Endodermal cell (in vitro differentiated cells): ENCODE measurements around the gene MCL1. TPM values are rescaled to one million over a fixed set of nuclear protein-coding genes. Genes with fewer than 3 reads are reported as not detected.
"Not testable (repeated sequence)": the region's sequence is repeated elsewhere in the genome, so short reads cannot be mapped to it uniquely, and the experiment has no call there.

Experiments
- DNase-seq: peaks from one replicate; pipeline ENCODE4 v3.0.0-alpha.2; 2017
- H3K27ac ChIP-seq: 2 replicates; pipeline ENCODE4 v1.5.1; 2013; ENCODE audit warnings: mild to moderate bottlenecking, low read depth, low read length, moderate library complexity
- H3K27me3 ChIP-seq: 2 replicates; pipeline ENCODE4 v1.6.1; 2013; ENCODE audit warnings: mild to moderate bottlenecking, low read length, moderate library complexity; ENCODE audit not compliant: insufficient read depth, control insufficient read depth, poor library complexity, severe bottlenecking
- H3K36me3 ChIP-seq: 2 replicates; pipeline ENCODE4 v1.7.0; 2013; ENCODE audit warnings: mild to moderate bottlenecking, low read length, moderate library complexity; ENCODE audit not compliant: control insufficient read depth, insufficient read depth
- H3K4me1 ChIP-seq: one replicate; pipeline ENCODE4 v1.7.0; 2013; ENCODE audit warnings: low read length; ENCODE audit not compliant: control insufficient read depth, insufficient read depth
- H3K4me3 ChIP-seq: 2 replicates; pipeline ENCODE4 v1.5.1; 2013; ENCODE audit warnings: mild to moderate bottlenecking, low read length, moderate library complexity
- H3K9ac ChIP-seq: 2 replicates; pipeline ENCODE4 v1.6.1; 2013; ENCODE audit warnings: mild to moderate bottlenecking, low read length, moderate library complexity; ENCODE audit not compliant: poor library complexity, severe bottlenecking; ENCODE audit errors: extremely low read depth
- H3K9me3 ChIP-seq: 2 replicates; pipeline ENCODE4 v1.6.1; 2013; ENCODE audit warnings: mild to moderate bottlenecking, low read length, moderate library complexity; ENCODE audit not compliant: control insufficient read depth
- H3K27ac Mint-ChIP-seq: 2 replicates; pipeline ENCODE4 v1.8.0; 2020; ENCODE audit warnings: mixed read lengths
- H3K27me3 Mint-ChIP-seq: 2 replicates; pipeline ENCODE4 v1.8.0; 2021; ENCODE audit warnings: mild to moderate bottlenecking, mixed read lengths; ENCODE audit not compliant: insufficient read depth
- H3K36me3 Mint-ChIP-seq: 2 replicates; pipeline ENCODE4 v1.8.0; 2020; ENCODE audit warnings: low read depth, mixed read lengths
- H3K4me1 Mint-ChIP-seq: 2 replicates; pipeline ENCODE4 v1.8.0; 2020; ENCODE audit warnings: mixed read lengths
- H3K4me3 Mint-ChIP-seq: 2 replicates; pipeline ENCODE4 v1.8.0; 2020; ENCODE audit warnings: mild to moderate bottlenecking, moderate library complexity, mixed read lengths
- H3K9me3 Mint-ChIP-seq: 2 replicates; pipeline ENCODE4 v1.8.0; 2020; ENCODE audit warnings: mild to moderate bottlenecking, mixed read lengths
- WGBS, 2 experiments: methylation state at CpG; one replicate each; pipeline versions ENCODE4 v1.1.5 to v1.1.7; 2013; ENCODE audit warnings: missing lambda C conversion rate in 2 of 2, mixed read lengths in 1 of 2; ENCODE audit not compliant: insufficient coverage in 1 of 2, insufficient read length in 1 of 2; 5-methylcytosine and 5-hydroxymethylcytosine counted together
- total RNA-seq, 2 donors: library from RNA; stranded (reverse); fragmentation: NEBNext Ultra II Directional in 1 of 2; extraction: Animal tissue kit (Norgen Biotek cat#: 25700) in 1 of 2; gene quantifications; 2 replicates in 1 of 2; 3 replicates in 1 of 2; pipeline ENCODE4 v1.2.1, GENCODE V29; 2021
- TF ChIP-seq, protein P1 (sequence below): fragments of 200-600 bp; sonication (generic); conservative IDR thresholded peaks from 2 replicates; pipeline ENCODE4 v1.5.0; 2021; ENCODE audit warnings: antibody characterized with exemption, mild to moderate bottlenecking

Gene MCL1
- total RNA-seq, 2 donors from 2014 or later: 133 to 173 TPM

DNA sequence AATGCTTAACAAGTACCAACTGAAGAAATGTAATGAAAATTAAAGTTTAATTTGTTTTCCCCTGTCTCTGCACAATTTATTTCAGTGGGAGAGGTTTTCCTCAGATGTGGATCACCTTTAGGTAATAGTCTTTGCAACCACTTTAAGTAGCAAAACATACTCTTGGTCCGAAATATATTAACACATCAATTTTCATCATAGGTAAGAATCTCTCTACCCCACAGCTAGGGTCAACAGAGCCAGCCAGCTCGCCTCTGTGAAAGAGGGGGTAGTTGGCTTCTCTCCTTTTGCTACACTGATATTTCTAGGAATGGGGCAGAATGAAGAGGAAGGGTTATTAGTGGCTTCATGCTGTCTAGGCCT, 24.8 kb upstream of the MCL1 start:
- H3K36me3 ChIP-seq: peaks cover 20% of the 10 kb centered on the region
- no peak for DNase-seq
- peak overlapping the region; percentile 83 for H3K27ac ChIP-seq
- Mint-ChIP-seq H3K27ac (peak overlapping the region; percentile 96), H3K36me3 (peaks cover 29% of the 10 kb centered on the region), H3K4me1 (peaks cover 8% of the 10 kb centered on the region), H3K4me3 (no peak overlapping the region), H3K27me3 (no peaks in the 10 kb centered on the region), H3K9me3 (no peaks in the 10 kb centered on the region)
- H3K4me3 ChIP-seq: no peak overlapping the region
- 56% methylated on average over 2 of the region's 2 CpGs; no CpG with 5 or more reads in 1 of the 2 experiments for WGBS, 2 experiments
- H3K27me3 ChIP-seq: no peaks in the 10 kb centered on the region
- peaks cover 7% of the 10 kb centered on the region for H3K4me1 ChIP-seq
- H3K9ac ChIP-seq: no peak overlapping the region
- TF ChIP-seq, protein P1, sequence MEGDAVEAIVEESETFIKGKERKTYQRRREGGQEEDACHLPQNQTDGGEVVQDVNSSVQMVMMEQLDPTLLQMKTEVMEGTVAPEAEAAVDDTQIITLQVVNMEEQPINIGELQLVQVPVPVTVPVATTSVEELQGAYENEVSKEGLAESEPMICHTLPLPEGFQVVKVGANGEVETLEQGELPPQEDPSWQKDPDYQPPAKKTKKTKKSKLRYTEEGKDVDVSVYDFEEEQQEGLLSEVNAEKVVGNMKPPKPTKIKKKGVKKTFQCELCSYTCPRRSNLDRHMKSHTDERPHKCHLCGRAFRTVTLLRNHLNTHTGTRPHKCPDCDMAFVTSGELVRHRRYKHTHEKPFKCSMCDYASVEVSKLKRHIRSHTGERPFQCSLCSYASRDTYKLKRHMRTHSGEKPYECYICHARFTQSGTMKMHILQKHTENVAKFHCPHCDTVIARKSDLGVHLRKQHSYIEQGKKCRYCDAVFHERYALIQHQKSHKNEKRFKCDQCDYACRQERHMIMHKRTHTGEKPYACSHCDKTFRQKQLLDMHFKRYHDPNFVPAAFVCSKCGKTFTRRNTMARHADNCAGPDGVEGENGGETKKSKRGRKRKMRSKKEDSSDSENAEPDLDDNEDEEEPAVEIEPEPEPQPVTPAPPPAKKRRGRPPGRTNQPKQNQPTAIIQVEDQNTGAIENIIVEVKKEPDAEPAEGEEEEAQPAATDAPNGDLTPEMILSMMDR: no peak
- H3K9me3 ChIP-seq: no peaks in the 10 kb centered on the region

DNA sequence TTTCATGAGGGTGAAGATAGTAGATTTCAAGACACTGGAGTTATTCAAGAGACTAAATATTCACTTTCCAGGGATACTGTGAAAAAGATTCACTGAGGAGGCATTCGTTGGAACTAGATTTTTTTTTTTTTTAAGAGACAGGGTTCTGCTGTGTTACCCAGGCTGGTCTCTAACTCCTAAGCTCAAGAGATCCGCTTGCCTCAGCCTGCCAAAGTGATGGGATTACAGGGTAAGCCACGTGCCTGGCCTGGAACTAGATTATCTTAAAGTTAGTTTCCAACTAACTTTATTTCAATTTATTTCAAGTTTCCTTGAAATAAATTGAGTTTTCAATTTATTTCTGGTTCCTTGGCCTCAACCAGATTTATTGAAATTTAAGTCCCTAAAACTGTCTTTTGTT, 24.3 kb upstream of the MCL1 start:
- H3K9ac ChIP-seq: no peak overlapping the region
- 76 to 100% methylated on average over 2 to 3 of the region's 3 CpGs for WGBS, 2 experiments
- TF ChIP-seq, protein P1: no peak

DNA sequence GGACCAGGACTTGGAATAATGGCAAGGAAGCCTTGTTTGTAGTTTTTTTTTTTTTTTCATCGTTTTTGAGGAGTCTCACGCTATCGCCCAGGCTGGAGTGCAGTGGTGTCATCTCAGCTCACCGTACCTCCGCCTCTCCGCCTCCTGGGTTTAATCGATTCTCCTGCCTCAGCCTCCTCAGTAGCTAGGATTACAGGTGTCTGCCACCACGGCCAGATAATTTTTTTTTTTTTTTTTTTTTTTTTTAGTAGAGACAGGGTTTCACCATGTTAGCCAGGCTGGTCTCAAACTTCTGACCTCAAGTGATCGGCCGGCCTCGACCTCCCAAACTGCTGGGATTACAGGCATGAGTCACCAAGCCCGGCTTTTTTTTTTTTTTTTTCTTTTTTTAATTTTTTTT, 23.0 kb upstream of the MCL1 start:
- not testable (repeated sequence) for H3K4me3 ChIP-seq, H3K4me1 Mint-ChIP-seq, H3K27ac Mint-ChIP-seq, H3K4me1 ChIP-seq, H3K9ac ChIP-seq, H3K27ac ChIP-seq, H3K27me3 ChIP-seq, H3K27me3 Mint-ChIP-seq, H3K4me3 Mint-ChIP-seq, H3K9me3 Mint-ChIP-seq, H3K9me3 ChIP-seq
- peak; percentile 13 for DNase-seq
- H3K36me3 Mint-ChIP-seq: peaks cover 25% of the 10 kb centered on the region
- peaks cover 11% of the 10 kb centered on the region for H3K36me3 ChIP-seq
- WGBS, 2 experiments: 96 to 100% methylated on average over 4 to 11 of the region's 12 CpGs

More for the DNA sequence above, 24.3 kb upstream of the MCL1 start:
- peaks cover 25% of the 10 kb centered on the region for H3K36me3 Mint-ChIP-seq
- Histone ChIP-seq H3K27me3 (no peaks in the 10 kb centered on the region), H3K9me3 (no peaks in the 10 kb centered on the region), H3K36me3 (peaks cover 17% of the 10 kb centered on the region), H3K4me3 (no peak overlapping the region), H3K4me1 (peaks cover 7% of the 10 kb centered on the region), H3K27ac (no peak overlapping the region)
- H3K9me3 Mint-ChIP-seq: no peaks in the 10 kb centered on the region
- no peak overlapping the region for H3K4me3 Mint-ChIP-seq
- no peaks in the 10 kb centered on the region for H3K27me3 Mint-ChIP-seq
- peak overlapping the region; percentile 15 for H3K27ac Mint-ChIP-seq
- H3K4me1 Mint-ChIP-seq: peaks cover 8% of the 10 kb centered on the region
- DNase-seq: peak; percentile 31

DNA sequence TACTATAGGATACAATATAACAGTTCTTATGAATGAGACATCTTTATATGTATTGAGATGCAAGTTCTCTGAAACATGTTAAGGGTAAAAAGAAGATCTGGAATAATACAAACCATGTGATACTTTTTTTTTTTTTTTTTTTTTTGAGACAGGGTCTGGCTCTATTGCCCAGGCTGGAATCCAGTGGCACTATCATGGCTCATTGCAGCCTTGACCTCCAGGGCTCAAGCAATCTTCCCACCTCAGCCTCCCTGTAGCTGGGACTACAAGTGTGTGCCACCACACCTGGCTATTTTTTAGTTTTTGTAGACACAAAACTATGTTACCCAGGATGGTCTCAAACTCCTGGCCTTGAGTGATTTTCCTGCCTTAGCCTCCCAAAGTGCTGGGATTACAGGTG, 22.1 kb upstream of the MCL1 start:
- Histone ChIP-seq H3K36me3 (peaks cover 9% of the 10 kb centered on the region), H3K27me3 (no peaks in the 10 kb centered on the region), H3K4me3 (no peak overlapping the region), H3K9me3 (no peaks in the 10 kb centered on the region), H3K27ac (no peak overlapping the region), H3K9ac (no peak overlapping the region), H3K4me1 (peaks cover 7% of the 10 kb centered on the region)
- Mint-ChIP-seq H3K36me3 (peaks cover 22% of the 10 kb centered on the region), H3K9me3 (no peaks in the 10 kb centered on the region), H3K27ac (no peak overlapping the region), H3K4me1 (peaks cover 10% of the 10 kb centered on the region), H3K27me3 (no peaks in the 10 kb centered on the region), H3K4me3 (no peak overlapping the region)
- DNase-seq: peak; percentile 22
- TF ChIP-seq, protein P1: no peak

DNA sequence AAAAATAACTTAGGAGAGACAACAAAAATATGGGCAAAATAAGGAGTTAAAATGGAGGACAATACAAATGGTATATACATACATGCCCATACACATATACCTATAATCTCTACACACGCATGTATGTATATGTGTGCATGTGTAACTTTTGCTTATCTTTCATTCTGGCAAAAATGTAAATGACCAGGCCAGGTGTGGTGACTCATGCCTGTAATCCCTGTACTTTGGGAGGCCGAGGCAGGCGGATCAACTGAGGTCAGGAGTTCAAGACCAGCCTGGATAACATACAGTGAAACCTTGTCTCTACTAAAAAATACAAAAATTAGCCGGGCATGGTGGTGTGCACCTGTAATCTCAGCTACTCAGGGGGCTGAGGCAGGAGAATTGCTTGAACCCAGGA, 18.9 kb upstream of the MCL1 start:
- not testable (repeated sequence) for H3K27me3 ChIP-seq, H3K9ac ChIP-seq, H3K27ac ChIP-seq, H3K4me1 ChIP-seq, H3K4me1 Mint-ChIP-seq, H3K9me3 ChIP-seq, DNase-seq, H3K4me3 Mint-ChIP-seq, H3K36me3 ChIP-seq, H3K27me3 Mint-ChIP-seq, H3K4me3 ChIP-seq
- Mint-ChIP-seq H3K27ac (peak overlapping the region; percentile 4), H3K9me3 (peaks cover 14% of the 10 kb centered on the region), H3K36me3 (peaks cover 37% of the 10 kb centered on the region)
- WGBS, 2 experiments: 95 to 100% methylated on average over 4 of the region's 4 CpGs
